Measurements from ENCODE around the gene CX3CL1.

The CX3CL1 gene

GRCh38 chr16:57405097-57405496 is 32.8 kb downstream of the CX3CL1 start:
- no peak for DNase-seq (ENCODE audit: low read depth)

- no peak for DNase-seq (ENCODE audit: low read depth)
These were observed 34.6 kb downstream of the CX3CL1 start for GRCh38 chr16:57406881-57407280.

GRCh38 chr16:57407521-57408353 is 35.4 kb downstream of the CX3CL1 start:
- DNase-seq (ENCODE audit: low read depth), result no peak

- DNase-seq (ENCODE audit: low read depth), result no peak
These were observed 36.8 kb downstream of the CX3CL1 start for GRCh38 chr16:57409065-57409464.

GRCh38 chr16:57409870-57410587 is 37.7 kb downstream of the CX3CL1 start:
- no peak for DNase-seq (ENCODE audit: low read depth)

GRCh38 chr16:57411362-57411976 is 39.2 kb downstream of the CX3CL1 start:
- no peak for DNase-seq (ENCODE audit: low read depth)

GRCh38 chr16:57412584-57412983 is 40.3 kb downstream of the CX3CL1 start:
- no peak for DNase-seq (ENCODE audit: low read depth)

- no peak for DNase-seq (ENCODE audit: low read depth)
These were observed 41.0 kb downstream of the CX3CL1 start for GRCh38 chr16:57413301-57413730.

- no peak for DNase-seq (ENCODE audit: low read depth)
These were observed 41.4 kb downstream of the CX3CL1 start for GRCh38 chr16:57413733-57414132.

- DNase-seq (ENCODE audit: low read depth), result no peak
These were observed 43.8 kb downstream of the CX3CL1 start for GRCh38 chr16:57416084-57416483.

GRCh38 chr16:57419506-57419905 is 47.2 kb downstream of the CX3CL1 start:
- no peak for DNase-seq (ENCODE audit: low read depth)

GRCh38 chr16:57422026-57422944 is 50.0 kb downstream of the CX3CL1 start:
- DNase-seq (ENCODE audit: low read depth), result no peak

- no peak for DNase-seq (ENCODE audit: low read depth)
These were observed 50.9 kb downstream of the CX3CL1 start for GRCh38 chr16:57423152-57423551.

- no peak for DNase-seq (ENCODE audit: low read depth)
These were observed 52.3 kb downstream of the CX3CL1 start for GRCh38 chr16:57424583-57424982.

- DNase-seq (ENCODE audit: low read depth), result no peak
These were observed 54.1 kb downstream of the CX3CL1 start for GRCh38 chr16:57426356-57426755.

- no peak for DNase-seq (ENCODE audit: low read depth)
These were observed 55.0 kb downstream of the CX3CL1 start for GRCh38 chr16:57427307-57427706.

- DNase-seq (ENCODE audit: low read depth), result no peak
These were observed 55.5 kb downstream of the CX3CL1 start for GRCh38 chr16:57427824-57428223.

- no peak for DNase-seq (ENCODE audit: low read depth)
These were observed 58.7 kb downstream of the CX3CL1 start for GRCh38 chr16:57430955-57431354.

GRCh38 chr16:57432505-57432904 is 60.2 kb downstream of the CX3CL1 start:
- no peak for DNase-seq (ENCODE audit: low read depth)

- no peak for DNase-seq (ENCODE audit: low read depth)
These were observed 60.7 kb downstream of the CX3CL1 start for GRCh38 chr16:57432989-57433388.

- DNase-seq (ENCODE audit: low read depth), result no peak
These were observed 61.7 kb downstream of the CX3CL1 start for GRCh38 chr16:57434003-57434402.
